Ishikawa (cell line): ENCODE measurements around the gene MYO9B.

ENCODE experiments used
- MAX ChIP-seq: IDR thresholded peaks from 2 replicates; pipeline ENCODE4 v1.6.1; 2012
- REST ChIP-seq: IDR thresholded peaks from 2 replicates; pipeline ENCODE4 v1.6.1; 2012; ENCODE audit warnings: low read depth, mild to moderate bottlenecking
- TEAD4 ChIP-seq: IDR thresholded peaks from 2 replicates; pipeline ENCODE4 v1.6.1; 2012

GRCh38 chr19:17110599-17110966 is 35.0 kb downstream of the MYO9B start:
- no peak for TF ChIP-seq REST
- TF ChIP-seq MAX: no peak
- TF ChIP-seq TEAD4: no peak
